Activated gamma-delta T cell treated with anti-CD3 and anti-CD28 coated beads, Interleukin-2, amount 50 U/mL, for 16 hours (primary cell): ENCODE results near the gene LIMS2.
A peak's percentile ranks its signal among the peaks of the same experiment; 100 is the strongest.

Source experiments
- DNase-seq: peaks from one replicate; pipeline ENCODE4 v3.0.0-alpha.2; 2020; ENCODE audit warnings: low read depth

The LIMS2 gene

GRCh38 chr2:127701193-127701650 is 25.9 kb upstream of the LIMS2 start, which contains the start of gene SFT2D3:
Gene SFT2D3, plus strand, starts transcription at chr2:127701497. Its CDS starts 32 bp downstream, at chr2:127701529.
- peak; percentile 79 for DNase-seq

GRCh38 chr2:127700527-127701192 is 25.3 kb upstream of the LIMS2 start:
- DNase-seq: no peak

GRCh38 chr2:127698553-127699355 is 23.4 kb upstream of the LIMS2 start:
- DNase-seq: no peak

GRCh38 chr2:127697482-127698180 is 22.3 kb upstream of the LIMS2 start:
- no peak for DNase-seq

- DNase-seq: no peak
These were observed 20.5 kb upstream of the LIMS2 start for GRCh38 chr2:127695491-127696472.

- DNase-seq: no peak
These were observed 19.7 kb upstream of the LIMS2 start for GRCh38 chr2:127694986-127695385.

- no peak for DNase-seq
These were observed 15.4 kb upstream of the LIMS2 start for GRCh38 chr2:127690696-127691095.

- no peak for DNase-seq
These were observed 13.1 kb upstream of the LIMS2 start for GRCh38 chr2:127688405-127688804.

- no peak for DNase-seq
These were observed 10.2 kb upstream of the LIMS2 start for GRCh38 chr2:127685410-127686080.

GRCh38 chr2:127683757-127684156 is 8.4 kb upstream of the LIMS2 start:
- DNase-seq: no peak

GRCh38 chr2:127683056-127683455 is 7.7 kb upstream of the LIMS2 start:
- DNase-seq: no peak

- DNase-seq: no peak
These were observed 6.9 kb upstream of the LIMS2 start for GRCh38 chr2:127681976-127682857.

GRCh38 chr2:127681288-127681804 is 6.0 kb upstream of the LIMS2 start:
- no peak for DNase-seq

- DNase-seq: no peak
These were observed 5.5 kb upstream of the LIMS2 start for GRCh38 chr2:127680706-127681287.

- DNase-seq: no peak
These were observed 4.5 kb upstream of the LIMS2 start for GRCh38 chr2:127679680-127680361.

GRCh38 chr2:127678991-127679390 is 3.7 kb upstream of the LIMS2 start:
- DNase-seq: no peak

- DNase-seq: no peak
These were observed 3.2 kb upstream of the LIMS2 start for GRCh38 chr2:127678531-127678930.

GRCh38 chr2:127676906-127677305 is 1.6 kb upstream of the LIMS2 start:
- no peak for DNase-seq
